HEK293T (cell line): Measurements from ENCODE around the gene NCS1.

Experiments used
- HDGF ChIP-seq: fragments of 450-650 bp; IDR thresholded peaks from 2 replicates; pipeline ENCODE4 v1.6.1; 2017; ENCODE audit warnings: antibody characterized with exemption, borderline replicate concordance
- LEF1 ChIP-seq: fragments of 450-650 bp; IDR thresholded peaks from 2 replicates; pipeline ENCODE4 v1.6.1; 2017; ENCODE audit warnings: mild to moderate bottlenecking, borderline replicate concordance
- TARDBP ChIP-seq: fragments of 450-650 bp; IDR thresholded peaks from 2 replicates; pipeline ENCODE4 v1.6.1; 2016
- ZNF384 ChIP-seq: fragments of 450-650 bp; IDR thresholded peaks from 2 replicates; pipeline ENCODE4 v1.6.1; 2016

DNA sequence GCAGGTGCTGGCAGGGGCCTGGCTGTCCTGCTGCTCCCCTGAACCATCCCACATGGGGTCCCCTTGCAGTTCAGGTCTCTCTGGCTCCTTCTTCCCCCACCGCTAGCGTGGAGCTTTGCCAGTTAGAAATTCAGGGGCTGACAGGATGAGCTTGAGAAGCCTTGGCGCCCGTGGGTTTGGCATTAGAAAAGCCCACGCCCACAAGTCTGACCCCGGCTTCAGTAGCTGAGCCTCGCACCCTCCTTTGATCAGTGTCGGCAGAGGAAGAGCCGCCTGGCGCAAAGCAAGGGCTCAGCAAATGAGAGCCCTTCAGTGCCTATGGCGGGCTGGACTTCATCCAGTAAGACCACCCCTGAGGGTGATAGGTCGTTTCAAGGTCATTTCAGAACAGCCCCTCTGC lies 30.1 kb upstream of the NCS1 start:
- no peak for TF ChIP-seq HDGF
- TF ChIP-seq TARDBP = no peak
- TF ChIP-seq ZNF384 = no peak
- TF ChIP-seq LEF1 = no peak
